GM23248 (cell line): Measurements from ENCODE around the gene GDF11. TPM values are rescaled to one million over a fixed set of nuclear protein-coding genes. Genes with fewer than 3 reads are reported as not detected.

ENCODE experiments used
- DNase-seq: peaks from one replicate; pipeline ENCODE4 v3.0.0-alpha.2; 2015
- H2AFZ ChIP-seq: fragments of 200-600 bp; sonication (generic); 2 replicates; pipeline ENCODE4 v1.6.1; 2016; ENCODE audit warnings: antibody characterized with exemption
- H3F3A ChIP-seq: fragments of 200-600 bp; sonication (generic); 2 replicates; pipeline ENCODE4 v1.6.1; 2016; ENCODE audit warnings: mild to moderate bottlenecking, antibody characterized with exemption, mixed run types; ENCODE audit not compliant: insufficient read depth
- H3K27ac ChIP-seq: fragments of 200-600 bp; sonication (generic); 2 replicates; pipeline ENCODE4 v1.5.1; 2016; ENCODE audit warnings: mild to moderate bottlenecking
- H3K27me3 ChIP-seq: fragments of 200-600 bp; sonication (generic); replicated peaks from 2 replicates; pipeline ENCODE4 v1.6.1; 2016; ENCODE audit warnings: mild to moderate bottlenecking; ENCODE audit not compliant: insufficient read depth
- H3K36me3 ChIP-seq: fragments of 200-600 bp; sonication (generic); 2 replicates; pipeline ENCODE4 v1.6.1; 2016; ENCODE audit warnings: low read depth, mild to moderate bottlenecking
- H3K4me1 ChIP-seq: fragments of 200-600 bp; sonication (generic); 2 replicates; pipeline ENCODE4 v1.6.1; 2016; ENCODE audit warnings: mild to moderate bottlenecking; ENCODE audit not compliant: insufficient read depth
- H3K4me2 ChIP-seq: fragments of 200-600 bp; sonication (generic); one replicate; pipeline ENCODE4 v1.6.1; 2016; ENCODE audit warnings: mild to moderate bottlenecking; ENCODE audit not compliant: unreplicated experiment
- H3K4me3 ChIP-seq: fragments of 200-600 bp; sonication (generic); 2 replicates; pipeline ENCODE4 v1.5.1; 2016; ENCODE audit warnings: mild to moderate bottlenecking
- H3K79me2 ChIP-seq: fragments of 200-600 bp; sonication (generic); 2 replicates; pipeline ENCODE4 v1.6.1; 2016; ENCODE audit warnings: mild to moderate bottlenecking; ENCODE audit not compliant: insufficient read depth
- H3K9ac ChIP-seq: fragments of 200-600 bp; sonication (generic); 2 replicates; pipeline ENCODE4 v1.6.1; 2016; ENCODE audit warnings: mild to moderate bottlenecking
- H3K9me2 ChIP-seq: fragments of 200-600 bp; sonication (generic); 2 replicates; pipeline ENCODE4 v1.6.1; 2016; ENCODE audit warnings: mixed run types, mild to moderate bottlenecking, moderate library complexity; ENCODE audit not compliant: insufficient read depth
- H3K9me3 ChIP-seq: fragments of 200-600 bp; sonication (generic); one replicate; pipeline ENCODE4 v1.6.1; 2017; ENCODE audit warnings: low read depth
- H4K20me1 ChIP-seq: fragments of 200-600 bp; sonication (generic); 2 replicates; pipeline ENCODE4 v1.6.0; 2016; ENCODE audit not compliant: insufficient read depth
- EZH2 ChIP-seq: fragments of 200-600 bp; sonication (generic); IDR thresholded peaks from 2 replicates; pipeline ENCODE4 v1.6.1; 2018; ENCODE audit warnings: antibody characterized with exemption, mild to moderate bottlenecking; ENCODE audit not compliant: insufficient read depth, poor library complexity, severe bottlenecking
- EZH2phosphoT487 ChIP-seq: fragments of 200-600 bp; sonication (generic); IDR thresholded peaks from 2 replicates; pipeline ENCODE4 v1.6.1; 2018; ENCODE audit warnings: antibody characterized with exemption, moderate library complexity, mild to moderate bottlenecking, low read depth; ENCODE audit not compliant: insufficient read depth
- WGBS, 2 experiments: methylation state at CpG; one replicate each; pipeline ENCODE4 v1.1.6; 2015 to 2017; ENCODE audit warnings: low lambda C conversion rate in 2 of 2, low coverage in 1 of 2; ENCODE audit errors: missing lambda C conversion rate in 2 of 2; 5-methylcytosine and 5-hydroxymethylcytosine counted together
- in situ Hi-C: fragments of 300-500 bp; cut with MboI; formaldehyde crosslinking; loops from 2 replicates; pipeline ENCODE4 v1.15.0; 2020
- polyA plus RNA-seq: library from polyadenylated mRNA; unstranded; fragments of >200 nt; fragmentation: Nextera tagmentation; extraction: Ambion mirVana; gene quantifications from 2 replicates; pipeline ENCODE4 v1.2.1, GENCODE V29; 2016
- total RNA-seq: library from RNA; depleted of rRNA; stranded (reverse); fragments of >200 nt; shearing (Covaris generic); gene quantifications from 2 replicates; pipeline ENCODE4 v1.2.3, GENCODE V29; 2014

GDF11 gene
- total and polyA plus RNA-seq, 2 experiments from 2014 or later, result 0.56 to 2.1 TPM

- in situ Hi-C loops, result no loop called here
- DNase-seq, result peak; percentile 13
- Histone ChIP-seq H3K4me2 (no peak overlapping the region), H3K79me2 (peaks cover 30% of the 10 kb centered on the region), H4K20me1 (no peaks in the 10 kb centered on the region), H3K27me3 (no peaks in the 10 kb centered on the region), H2AFZ (no peak overlapping the region), H3K9me2 (no peaks in the 10 kb centered on the region), H3K4me1 (no peaks in the 10 kb centered on the region), H3K36me3 (peaks cover 43% of the 10 kb centered on the region), H3K27ac (no peak overlapping the region), H3F3A (peaks cover 8% of the 10 kb centered on the region; the same call in 1 of the 2 replicates), H3K9me3 (no peaks in the 10 kb centered on the region), H3K9ac (no peak overlapping the region), H3K4me3 (no peak overlapping the region)
- 91 to 92% methylated on average over 6 of the region's 6 CpGs for WGBS, 2 experiments
- no peak for TF ChIP-seq EZH2
- TF ChIP-seq EZH2phosphoT487, result no peak
Measured at GRCh38 chr12:55760663-55761062, 17.7 kb downstream of the GDF11 start.

GRCh38 chr12:55762646-55763045, 19.7 kb downstream of the GDF11 start:
- Histone ChIP-seq H3K4me2 (no peak overlapping the region), H3K9me3 (no peaks in the 10 kb centered on the region), H3K27me3 (no peaks in the 10 kb centered on the region), H4K20me1 (no peaks in the 10 kb centered on the region), H3F3A (no peaks in the 10 kb centered on the region), H2AFZ (no peak overlapping the region), H3K79me2 (peaks cover 45% of the 10 kb centered on the region), H3K4me3 (no peak overlapping the region), H3K27ac (no peak overlapping the region), H3K9ac (no peak overlapping the region), H3K9me2 (no peaks in the 10 kb centered on the region), H3K4me1 (no peaks in the 10 kb centered on the region), H3K36me3 (peaks cover 32% of the 10 kb centered on the region)
- TF ChIP-seq EZH2, result no peak
- no peak for TF ChIP-seq EZH2phosphoT487
- DNase-seq, result no peak
- in situ Hi-C loops, result no loop called here

GRCh38 chr12:55765736-55766290, 22.9 kb downstream of the GDF11 start:
- H3K9me3 ChIP-seq, result no peaks in the 10 kb centered on the region
- no peaks in the 10 kb centered on the region for H3K4me1 ChIP-seq
- H3K4me2 ChIP-seq, result no peak overlapping the region
- peaks cover 11% of the 10 kb centered on the region; the same call in 1 of the 2 replicates for H3K36me3 ChIP-seq
- H3K27me3 ChIP-seq, result no peaks in the 10 kb centered on the region
- 72 to 79% methylated on average over 4 to 5 of the region's 5 CpGs for WGBS, 2 experiments
- H2AFZ ChIP-seq, result no peak overlapping the region
- no peak overlapping the region for H3K4me3 ChIP-seq
- no peak for DNase-seq
- no peaks in the 10 kb centered on the region for H4K20me1 ChIP-seq
- no peaks in the 10 kb centered on the region for H3F3A ChIP-seq
- in situ Hi-C loops, result no loop called here
- TF ChIP-seq EZH2phosphoT487, result no peak
- no peak for TF ChIP-seq EZH2
- no peak overlapping the region for H3K27ac ChIP-seq
- peaks cover 55% of the 10 kb centered on the region for H3K79me2 ChIP-seq
- no peak overlapping the region for H3K9ac ChIP-seq
- no peaks in the 10 kb centered on the region for H3K9me2 ChIP-seq

- no peaks in the 10 kb centered on the region for H3K9me2 ChIP-seq
- no peak overlapping the region for H3K9ac ChIP-seq
- no peaks in the 10 kb centered on the region for H3K9me3 ChIP-seq
- TF ChIP-seq EZH2, result no peak
- TF ChIP-seq EZH2phosphoT487, result no peak
- H2AFZ ChIP-seq, result no peak overlapping the region
- no peak overlapping the region for H3K4me2 ChIP-seq
- no peaks in the 10 kb centered on the region for H3F3A ChIP-seq
- peaks cover 22% of the 10 kb centered on the region for H3K36me3 ChIP-seq
- WGBS, 2 experiments, result 90 to 93% methylated on average over 4 of the region's 4 CpGs
- peaks cover 57% of the 10 kb centered on the region for H3K79me2 ChIP-seq
- no peaks in the 10 kb centered on the region for H3K27me3 ChIP-seq
- no peaks in the 10 kb centered on the region for H4K20me1 ChIP-seq
- no peak overlapping the region for H3K27ac ChIP-seq
- no peaks in the 10 kb centered on the region for H3K4me1 ChIP-seq
- in situ Hi-C loops, result no loop called here
- H3K4me3 ChIP-seq, result no peak overlapping the region
- DNase-seq, result no peak
Measured at GRCh38 chr12:55767156-55767555, 24.2 kb downstream of the GDF11 start.

DNA sequence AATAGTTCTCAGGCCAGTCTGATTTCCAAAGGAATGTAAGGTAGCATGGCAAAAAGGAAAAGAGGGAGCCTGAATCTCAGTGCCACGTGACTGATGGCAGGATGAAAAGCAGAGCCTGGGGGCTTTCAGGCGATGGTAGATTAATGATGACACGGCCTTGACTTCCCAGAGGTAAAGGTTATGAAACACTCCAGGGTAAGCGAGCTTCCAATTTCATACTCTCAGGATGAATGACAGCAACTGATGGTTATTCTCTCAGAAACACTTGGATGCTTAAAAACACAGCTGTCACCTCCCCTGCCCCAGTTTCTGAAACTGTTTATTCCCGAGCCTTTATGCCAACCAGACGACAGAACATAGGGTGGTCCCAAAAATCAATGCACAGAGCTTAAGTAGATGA, 28.8 kb downstream of the GDF11 start:
- TF ChIP-seq EZH2phosphoT487 (no peak), EZH2 (no peak)
- H3K4me2 ChIP-seq, result no peak overlapping the region
- no peaks in the 10 kb centered on the region for H4K20me1 ChIP-seq
- no peaks in the 10 kb centered on the region for H3K9me3 ChIP-seq
- 60 to 67% methylated on average over 6 of the region's 6 CpGs for WGBS, 2 experiments
- H2AFZ ChIP-seq, result no peak overlapping the region
- peaks cover 68% of the 10 kb centered on the region for H3K79me2 ChIP-seq
- H3K4me3 ChIP-seq, result no peak overlapping the region
- in situ Hi-C loops, result no loop called here
- no peaks in the 10 kb centered on the region for H3F3A ChIP-seq
- no peaks in the 10 kb centered on the region for H3K4me1 ChIP-seq
- DNase-seq, result no peak
- peaks cover 17% of the 10 kb centered on the region for H3K36me3 ChIP-seq
- H3K27me3 ChIP-seq, result no peaks in the 10 kb centered on the region
- H3K9ac ChIP-seq, result no peak overlapping the region
- no peaks in the 10 kb centered on the region for H3K9me2 ChIP-seq
- no peak overlapping the region for H3K27ac ChIP-seq
